Measurements from ENCODE around the gene TNFRSF17.

Gene TNFRSF17

GRCh38 chr16:12017558-12017957, 52.5 kb downstream of the TNFRSF17 start:
- Histone ChIP-seq H3K36me3 (ENCODE audit: control insufficient read depth, insufficient read depth, low read length) (no peaks in the 10 kb centered on the region; the same call in 1 of the 2 replicates), H3K4me3 (replicated peaks; ENCODE audit: low read depth, low read length) (no peak overlapping the region), H3K27me3 (replicated peaks; ENCODE audit: control insufficient read depth, insufficient read depth, low read length) (no peaks in the 10 kb centered on the region)
- no peak for TF ChIP-seq CTCF (IDR thresholded peaks at IDR 0.05; ENCODE audit: insufficient read depth, low read length, poor library complexity, severe bottlenecking)
- no peak for DNase-seq (ENCODE audit: extremely low read depth, insufficient read length)
